Measurements from ENCODE around the gene ZNF99. TPM values are rescaled to one million over a fixed set of nuclear protein-coding genes. Genes with fewer than 3 reads are reported as not detected.

Gene ZNF99
- not detected in 2 replicates for total RNA-seq (2021)
- Bru-seq, nascent RNA: not detected
- BruChase-seq, experiment 1, labeled RNA remaining after a 2-hour chase: not detected
- not detected for BruChase-seq, experiment 2, labeled RNA remaining after a 6-hour chase
- long read RNA-seq: 0 reads

GRCh38 chr19:22783651-22784410 is at the start of gene ZNF99:
Gene ZNF99, minus strand, starts transcription at chr19:22784151. Its CDS starts 135 bp downstream, at chr19:22784016.
- peaks cover 25% of the 10 kb centered on the region for H3K9me3 ChIP-seq (ENCODE audit: low read depth, low read length, poor library complexity, severe bottlenecking)
- intact Hi-C loops (cut with micrococcal nuclease; ENCODE audit: unreplicated experiment): no loop called here
- CTCF ChIA-PET: no interaction called here

GRCh38 chr19:22832031-22832762 is 48.2 kb upstream of the ZNF99 start, which contains the start of gene ZNF723:
Gene ZNF723, plus strand, starts transcription at chr19:22832291. Its CDS starts 89 bp downstream, at chr19:22832380.
- ChIA-PET POLR2A (ENCODE audit: low non-redundant PET) (no interaction called here), CTCF (no interaction called here)
- Histone ChIP-seq H3K4me3 (ENCODE audit: low read depth, low read length, poor library complexity, severe bottlenecking) (no peak within 1 kb of the TSS), H3K4me1 (ENCODE audit: insufficient read depth, low read length, poor library complexity, severe bottlenecking) (no peaks in the 10 kb centered on the region), H3K36me3 (ENCODE audit: insufficient read depth, low read length, poor library complexity, severe bottlenecking) (no peaks in the 10 kb centered on the region), H3K27me3 (replicated peaks; ENCODE audit: insufficient read depth, low read depth, low read length, poor library complexity) (no peaks in the 10 kb centered on the region), H3K9me3 (ENCODE audit: low read depth, low read length, poor library complexity, severe bottlenecking) (peaks cover 16% of the 10 kb centered on the region), H3K27ac (ENCODE audit: low read depth, low read length, poor library complexity, severe bottlenecking) (no peak within 1 kb of the TSS)
- BruUV-seq (replicated peaks): no TSS peak
- no peak for DNase-seq (ENCODE audit: low spot score)
- intact Hi-C loops (cut with micrococcal nuclease; ENCODE audit: unreplicated experiment): no loop called here
- TF ChIP-seq EZH2 (IDR thresholded peaks at IDR 0.05; ENCODE audit: borderline replicate concordance, low read depth, low read length, poor library complexity, severe bottlenecking): no peak
- TF ChIP-seq CTCF (conservative IDR thresholded peaks at IDR 0.05; ENCODE audit: low read depth, low read length): no peak

More at GRCh38 chr19:22783651-22784410, at the start of gene ZNF99:
- no peak for DNase-seq (ENCODE audit: low spot score)
- no peak for TF ChIP-seq EZH2 (IDR thresholded peaks at IDR 0.05; ENCODE audit: borderline replicate concordance, low read depth, low read length, poor library complexity, severe bottlenecking)
- TF ChIP-seq CTCF (conservative IDR thresholded peaks at IDR 0.05; ENCODE audit: low read depth, low read length): no peak
- no TSS peak for BruUV-seq (replicated peaks)
- Histone ChIP-seq H3K27ac (ENCODE audit: low read depth, low read length, poor library complexity, severe bottlenecking) (no peak within 1 kb of the TSS), H3K27me3 (replicated peaks; ENCODE audit: insufficient read depth, low read depth, low read length, poor library complexity) (no peaks in the 10 kb centered on the region), H3K36me3 (ENCODE audit: insufficient read depth, low read length, poor library complexity, severe bottlenecking) (no peaks in the 10 kb centered on the region), H3K4me3 (ENCODE audit: low read depth, low read length, poor library complexity, severe bottlenecking) (no peak within 1 kb of the TSS), H3K4me1 (ENCODE audit: insufficient read depth, low read length, poor library complexity, severe bottlenecking) (no peaks in the 10 kb centered on the region)
- POLR2A ChIA-PET (ENCODE audit: low non-redundant PET): no interaction called here

DNA sequence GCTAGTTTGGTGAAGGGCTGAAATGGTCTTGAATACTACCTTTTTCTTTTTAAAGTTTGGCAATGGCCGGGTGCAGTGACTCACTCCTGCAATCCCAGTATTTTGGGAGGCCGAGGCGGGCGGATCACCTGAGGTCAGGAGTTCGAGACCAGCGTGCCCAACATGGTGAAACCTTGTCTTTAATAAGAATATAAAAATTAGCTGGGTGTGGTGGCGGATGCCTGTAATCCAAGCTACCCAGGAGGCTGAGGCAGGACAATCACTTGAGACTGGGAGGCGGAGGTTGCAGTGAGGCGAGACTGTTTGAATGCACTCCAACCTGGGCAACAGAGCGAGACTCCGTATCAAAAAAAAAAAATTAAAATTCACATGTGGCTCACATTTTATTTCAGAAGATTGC is 47.3 kb upstream of the ZNF99 start:
- ChIA-PET POLR2A (ENCODE audit: low non-redundant PET) (no interaction called here), CTCF (no interaction called here)
- no peaks in the 10 kb centered on the region for H3K27me3 ChIP-seq (replicated peaks; ENCODE audit: insufficient read depth, low read depth, low read length, poor library complexity)
- no peak for DNase-seq (ENCODE audit: low spot score)
- intact Hi-C loops (cut with micrococcal nuclease; ENCODE audit: unreplicated experiment): no loop called here
- no peak overlapping the region for H3K4me3 ChIP-seq (ENCODE audit: low read depth, low read length, poor library complexity, severe bottlenecking)
- no peak overlapping the region for H3K27ac ChIP-seq (ENCODE audit: low read depth, low read length, poor library complexity, severe bottlenecking)
- no peaks in the 10 kb centered on the region for H3K4me1 ChIP-seq (ENCODE audit: insufficient read depth, low read length, poor library complexity, severe bottlenecking)
- TF ChIP-seq CTCF (conservative IDR thresholded peaks at IDR 0.05; ENCODE audit: low read depth, low read length) (no peak), EZH2 (IDR thresholded peaks at IDR 0.05; ENCODE audit: borderline replicate concordance, low read depth, low read length, poor library complexity, severe bottlenecking) (no peak)
- H3K36me3 ChIP-seq (ENCODE audit: insufficient read depth, low read length, poor library complexity, severe bottlenecking): no peaks in the 10 kb centered on the region
- BruUV-seq (replicated peaks): no TSS peak
- peaks cover 15% of the 10 kb centered on the region for H3K9me3 ChIP-seq (ENCODE audit: low read depth, low read length, poor library complexity, severe bottlenecking)
